ENCODE data around the gene RPS2.

Gene RPS2

GRCh38 chr16:1977875-1978268 is 13.2 kb upstream of the RPS2 start:
- TF ChIP-seq FOXP2 (optimal IDR thresholded peaks at IDR 0.05; ENCODE audit: borderline replicate concordance, extremely low read depth, extremely low read length, insufficient read depth), result no peak
- TF ChIP-seq TAF1 (IDR thresholded peaks at IDR 0.05; ENCODE audit: borderline replicate concordance, insufficient read depth, low read length), result no peak
- TF ChIP-seq SIN3A (IDR thresholded peaks at IDR 0.05; ENCODE audit: borderline replicate concordance, insufficient read depth, low read length), result no peak
- TF ChIP-seq POLR2AphosphoS5 (IDR thresholded peaks at IDR 0.05; ENCODE audit: low read depth, low read length), result no peak
- TF ChIP-seq REST (IDR thresholded peaks at IDR 0.05; ENCODE audit: insufficient read depth in 1 of 2, low read depth in 2 of 2, low read length in 2 of 2), result no peak

GRCh38 chr16:1976951-1977874 is 12.6 kb upstream of the RPS2 start:
- no peak for TF ChIP-seq TAF1 (IDR thresholded peaks at IDR 0.05; ENCODE audit: borderline replicate concordance, insufficient read depth, low read length)
- no peak for TF ChIP-seq FOXP2 (optimal IDR thresholded peaks at IDR 0.05; ENCODE audit: borderline replicate concordance, extremely low read depth, extremely low read length, insufficient read depth)
- no peak for TF ChIP-seq REST (IDR thresholded peaks at IDR 0.05; ENCODE audit: insufficient read depth in 1 of 2, low read depth in 2 of 2, low read length in 2 of 2)
- TF ChIP-seq SIN3A (IDR thresholded peaks at IDR 0.05; ENCODE audit: borderline replicate concordance, insufficient read depth, low read length), result no peak
- no peak for TF ChIP-seq POLR2AphosphoS5 (IDR thresholded peaks at IDR 0.05; ENCODE audit: low read depth, low read length)

- TF ChIP-seq REST (IDR thresholded peaks at IDR 0.05; ENCODE audit: insufficient read depth in 1 of 2, low read depth in 2 of 2, low read length in 2 of 2), result no peak
- no peak for TF ChIP-seq TAF1 (IDR thresholded peaks at IDR 0.05; ENCODE audit: borderline replicate concordance, insufficient read depth, low read length)
- TF ChIP-seq POLR2AphosphoS5 (IDR thresholded peaks at IDR 0.05; ENCODE audit: low read depth, low read length), result no peak
- TF ChIP-seq SIN3A (IDR thresholded peaks at IDR 0.05; ENCODE audit: borderline replicate concordance, insufficient read depth, low read length), result no peak
- no peak for TF ChIP-seq FOXP2 (optimal IDR thresholded peaks at IDR 0.05; ENCODE audit: borderline replicate concordance, extremely low read depth, extremely low read length, insufficient read depth)
Measured at GRCh38 chr16:1976216-1976520, 11.5 kb upstream of the RPS2 start.

- TF ChIP-seq SIN3A (IDR thresholded peaks at IDR 0.05; ENCODE audit: borderline replicate concordance, insufficient read depth, low read length) (no peak), POLR2AphosphoS5 (IDR thresholded peaks at IDR 0.05; ENCODE audit: low read depth, low read length) (no peak), REST (IDR thresholded peaks at IDR 0.05; ENCODE audit: insufficient read depth in 1 of 2, low read depth in 2 of 2, low read length in 2 of 2) (no peak), TAF1 (IDR thresholded peaks at IDR 0.05; ENCODE audit: borderline replicate concordance, insufficient read depth, low read length) (no peak), FOXP2 (optimal IDR thresholded peaks at IDR 0.05; ENCODE audit: borderline replicate concordance, extremely low read depth, extremely low read length, insufficient read depth) (no peak)
Measured at GRCh38 chr16:1975432-1976215, 11.0 kb upstream of the RPS2 start.

Data from PFSK-1 (cell line).